Activated CD4-positive, alpha-beta T cell treated with anti-CD3 and anti-CD28 coated beads, Interleukin-2, amount 50 U/mL, for 48 hours (primary cell): ENCODE measurements around the gene CCDC92.
A peak's percentile ranks its signal among the peaks of the same experiment; 100 is the strongest.

Experiments used
- DNase-seq, 2 experiments: peaks; one replicate each; pipeline ENCODE4 v3.0.0-alpha.2; 2020

The CCDC92 gene

GRCh38 chr12:123906711-123907420, 65.8 kb downstream of the CCDC92 start:
- DNase-seq, result no peak

GRCh38 chr12:123905319-123905925, 67.2 kb downstream of the CCDC92 start:
- DNase-seq, result peak; percentile 58 to 73

- DNase-seq, result no peak
These were observed 69.1 kb downstream of the CCDC92 start for GRCh38 chr12:123903301-123904065.

DNA sequence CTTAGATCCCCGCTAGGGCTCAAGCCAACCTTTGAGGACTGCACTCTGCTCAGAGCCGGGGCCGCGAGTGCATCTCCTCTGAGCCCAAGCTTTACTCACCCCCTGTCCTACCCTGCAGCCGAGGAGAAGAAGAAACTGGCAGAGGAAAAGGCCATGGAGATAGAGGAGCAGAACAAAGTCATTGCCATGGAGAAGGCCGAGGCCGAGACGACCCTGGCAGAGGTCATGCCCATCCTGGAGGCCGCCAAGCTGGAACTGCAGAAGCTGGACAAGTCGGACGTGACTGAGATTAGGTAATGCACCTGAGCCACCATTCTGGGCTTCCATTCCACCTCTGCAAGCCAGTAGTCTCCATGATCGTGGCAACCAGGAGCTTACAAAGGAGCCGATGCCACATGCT, 69.8 kb downstream of the CCDC92 start:
- no peak for DNase-seq

- DNase-seq, result peak; percentile 7 to 14
These were observed 71.7 kb downstream of the CCDC92 start for GRCh38 chr12:123900871-123901376.

- DNase-seq, result no peak
These were observed 73.3 kb downstream of the CCDC92 start for GRCh38 chr12:123899368-123899767.

DNA sequence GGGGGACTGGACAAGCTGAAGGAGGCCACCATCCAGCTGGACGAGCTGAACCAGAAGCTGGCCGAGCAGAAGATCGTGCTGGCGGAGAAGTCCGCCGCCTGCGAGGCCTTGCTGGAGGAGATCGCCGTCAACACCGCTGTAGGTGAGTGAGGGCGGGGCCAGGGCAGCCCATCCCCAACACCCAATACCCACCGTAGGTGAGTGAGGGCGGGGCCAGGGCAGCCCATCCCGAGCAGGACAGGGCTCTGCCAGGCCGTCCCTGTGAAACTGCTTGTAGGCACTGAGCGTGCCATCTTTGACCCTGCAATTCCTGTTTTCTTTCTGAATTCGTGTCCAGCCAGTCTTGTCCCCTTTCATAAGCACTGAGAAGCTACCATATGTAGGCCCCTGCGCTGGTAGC, 74.0 kb downstream of the CCDC92 start:
- DNase-seq, result no peak

GRCh38 chr12:123897221-123897620, 75.4 kb downstream of the CCDC92 start:
- no peak for DNase-seq

DNA sequence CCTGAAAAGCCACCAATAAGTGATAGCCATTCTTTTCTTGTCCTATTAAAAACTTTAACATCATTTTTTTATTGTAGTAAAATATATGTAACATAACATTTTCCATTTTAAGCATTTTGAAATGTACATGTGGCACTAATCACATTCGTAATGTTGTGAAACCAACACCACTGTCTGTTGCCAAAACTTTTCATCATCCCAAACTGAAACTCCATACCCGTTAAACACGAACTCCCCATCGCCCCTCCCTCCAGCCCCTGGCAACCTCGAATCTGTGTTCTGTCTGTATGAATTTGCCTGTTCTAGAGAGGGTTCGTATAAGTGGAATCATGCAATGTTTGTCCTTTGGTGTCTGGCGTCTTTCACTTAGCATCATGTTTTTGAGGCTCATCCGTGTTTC, 75.9 kb downstream of the CCDC92 start:
- no peak for DNase-seq

- no peak for DNase-seq
These were observed 77.2 kb downstream of the CCDC92 start for GRCh38 chr12:123895451-123895850.

- no peak for DNase-seq
These were observed 77.7 kb downstream of the CCDC92 start for GRCh38 chr12:123894823-123895345.

DNA sequence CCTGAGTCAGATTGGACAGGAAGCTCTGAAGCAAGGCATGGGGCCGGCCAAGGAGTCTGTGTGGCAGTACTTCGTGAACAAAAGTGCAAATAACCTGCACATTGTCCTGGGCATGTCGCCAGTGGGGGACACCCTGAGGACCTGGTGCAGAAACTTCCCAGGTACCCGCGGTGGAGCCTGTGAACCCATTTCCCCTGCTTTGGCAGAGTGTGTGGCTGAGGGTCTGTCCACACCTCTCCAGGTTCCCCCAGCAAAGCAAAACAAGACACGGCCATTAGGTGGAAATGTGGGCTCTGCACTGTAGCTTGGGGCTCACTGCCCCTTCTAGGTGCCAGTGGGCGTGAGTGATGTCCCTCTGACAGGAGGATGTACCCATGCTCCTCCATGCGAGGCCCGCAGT, 79.4 kb downstream of the CCDC92 start:
- DNase-seq, result no peak

GRCh38 chr12:123892853-123893252, 79.8 kb downstream of the CCDC92 start:
- no peak for DNase-seq

DNA sequence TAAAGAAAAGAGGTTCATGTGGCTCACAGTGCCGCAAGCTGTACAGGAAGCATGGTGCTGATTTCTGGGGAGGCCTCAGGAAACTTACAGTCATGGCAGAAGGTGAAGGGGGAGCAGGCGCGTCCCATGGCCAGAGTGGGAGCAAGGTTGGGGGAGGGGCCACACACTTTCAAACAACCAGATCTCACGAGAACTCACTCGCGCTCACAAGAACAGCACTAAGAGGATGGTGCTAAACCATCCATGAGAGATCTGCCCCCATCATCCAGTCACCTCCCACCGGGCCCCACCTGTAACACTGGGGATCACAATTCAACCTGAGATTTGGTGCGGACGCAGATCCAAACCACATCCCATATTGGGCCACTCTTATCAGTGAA, 80.5 kb downstream of the CCDC92 start:
- no peak for DNase-seq

DNA sequence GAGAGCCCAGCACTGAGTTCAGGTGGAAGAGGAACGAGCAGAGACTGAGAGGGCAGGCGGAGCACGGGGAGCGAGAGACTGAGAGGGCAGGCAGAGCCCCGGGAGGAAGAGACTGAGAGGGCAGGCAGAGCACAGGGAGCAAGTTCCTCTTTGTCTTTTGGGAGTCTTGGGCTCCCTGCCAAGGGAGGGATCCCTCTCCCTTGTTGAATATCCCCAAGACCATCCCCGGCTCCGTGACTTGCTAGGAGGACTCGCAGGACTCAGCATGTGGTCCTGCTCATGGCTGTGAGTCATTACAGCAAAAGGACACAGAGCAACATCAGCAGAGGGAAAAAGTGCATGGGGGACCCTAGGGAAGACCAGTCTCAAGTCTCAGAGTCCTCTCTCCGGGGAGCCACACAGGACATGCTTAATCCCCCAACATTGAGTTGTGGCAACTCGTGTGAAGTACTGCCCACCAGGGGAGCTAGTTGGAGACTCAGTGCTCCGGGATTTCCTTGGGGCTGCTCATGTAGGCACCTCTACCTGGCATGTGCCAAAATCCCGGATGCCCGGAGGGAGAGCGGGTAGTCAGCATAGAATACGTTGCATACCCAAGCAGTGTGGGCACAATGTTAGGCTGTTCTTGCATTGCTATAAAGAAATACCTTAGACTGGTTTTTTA, 81.0 kb downstream of the CCDC92 start:
- DNase-seq, result no peak

GRCh38 chr12:123891011-123891410, 81.6 kb downstream of the CCDC92 start:
- no peak for DNase-seq

GRCh38 chr12:123890536-123890902, 82.1 kb downstream of the CCDC92 start:
- DNase-seq, result no peak

DNA sequence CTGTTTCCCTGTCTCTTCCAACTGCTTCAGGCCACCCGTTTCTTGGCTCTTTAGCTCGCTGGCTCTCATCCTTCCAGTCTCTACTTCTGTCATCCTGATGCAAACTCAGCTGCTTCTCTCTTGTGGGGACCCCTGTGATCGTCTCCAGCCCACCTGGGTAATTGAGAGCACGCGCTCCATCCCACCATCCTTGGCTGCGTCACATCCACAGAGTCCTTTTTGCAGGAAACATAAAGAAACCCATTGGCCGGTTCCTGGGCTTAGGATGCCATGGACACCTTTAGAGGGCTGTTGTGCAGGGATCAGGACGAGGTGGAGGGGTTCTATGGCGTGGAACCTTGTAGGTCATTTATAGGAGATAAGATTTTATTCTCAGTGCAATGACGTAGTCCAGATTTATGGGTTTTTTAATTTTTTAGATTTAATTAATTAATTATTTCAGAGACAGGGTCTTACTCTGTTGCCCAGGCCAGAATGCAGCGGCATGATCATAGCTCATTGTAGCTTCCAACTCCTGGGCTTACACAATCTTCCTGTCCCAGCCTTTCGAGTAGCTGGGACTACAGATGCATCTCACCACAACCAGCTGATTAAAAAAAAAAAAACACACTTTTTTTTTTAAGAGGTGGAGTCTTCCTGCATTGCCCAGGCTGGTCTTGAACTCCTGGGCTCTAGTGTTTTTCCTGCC, 82.6 kb downstream of the CCDC92 start:
- no peak for DNase-seq

DNA sequence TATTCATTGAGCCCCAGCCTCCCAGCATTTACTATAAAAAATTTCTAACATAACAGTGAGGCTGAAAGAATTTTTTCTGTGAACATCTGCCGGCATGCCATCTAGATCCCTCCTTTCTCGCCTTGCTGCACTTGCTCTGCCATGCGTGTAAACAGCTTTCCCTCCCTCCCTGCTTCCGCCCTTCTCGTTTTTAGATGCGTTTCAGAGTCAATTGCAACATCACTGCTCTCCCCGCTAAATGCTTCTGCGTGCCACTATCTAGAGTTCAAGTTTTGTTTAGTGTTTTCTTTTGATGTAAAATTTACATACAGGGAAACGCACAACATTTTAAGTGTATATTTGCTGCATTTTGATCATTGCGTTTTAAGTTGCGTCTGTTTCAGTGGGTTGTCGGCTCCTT, 83.6 kb downstream of the CCDC92 start:
- no peak for DNase-seq

DNA sequence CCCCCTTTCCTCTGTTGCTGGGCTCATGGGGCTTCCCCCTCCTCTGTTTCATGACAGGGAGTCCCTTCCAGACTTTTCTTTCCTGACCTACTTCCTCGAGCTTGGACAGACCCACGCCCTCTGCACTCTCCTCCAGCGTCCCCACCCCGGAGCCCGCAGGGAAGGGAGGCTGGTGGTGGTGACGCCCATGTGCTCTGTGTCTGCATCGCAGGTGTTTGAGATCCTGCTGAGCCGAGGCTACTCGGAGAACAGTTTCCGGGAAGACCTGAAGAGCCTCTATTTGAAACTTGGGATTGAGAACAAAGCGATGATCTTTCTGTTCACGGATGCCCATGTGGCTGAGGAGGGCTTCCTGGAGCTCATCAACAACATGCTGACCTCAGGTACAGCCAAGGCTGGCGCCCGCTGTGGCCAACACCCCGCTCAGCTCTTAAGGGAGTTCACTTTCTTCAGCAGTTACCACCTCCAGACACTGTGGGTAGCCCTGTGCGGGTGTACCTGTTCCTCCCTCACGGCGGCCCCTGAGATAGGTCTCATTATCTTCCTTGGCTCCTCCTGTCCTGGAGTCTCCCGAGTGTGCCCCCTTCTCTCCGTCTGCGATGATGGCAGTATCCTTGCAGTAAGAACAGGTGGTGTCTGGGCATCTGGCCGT, 85.6 kb downstream of the CCDC92 start:
- DNase-seq, result no peak

- DNase-seq, result no peak
These were observed 86.4 kb downstream of the CCDC92 start for GRCh38 chr12:123886258-123886657.
